Muscle layer of duodenum (tissue), 2 donors: ENCODE results near the gene HIBADH.

ENCODE experiments used
- H3K27ac ChIP-seq: one replicate; pipeline ENCODE4 v1.7.0; 2013; ENCODE audit warnings: mild to moderate bottlenecking, low read length
- H3K27me3 ChIP-seq: one replicate; pipeline ENCODE4 v1.7.0; 2013; ENCODE audit warnings: low read depth, mild to moderate bottlenecking, control low read depth, low read length
- H3K36me3 ChIP-seq, 2 donors: one replicate each; pipeline ENCODE4 v1.7.0; 2013; ENCODE audit warnings: low read length in 2 of 2, control low read depth in 1 of 2, mild to moderate bottlenecking in 1 of 2; ENCODE audit not compliant: insufficient read depth in 2 of 2, control insufficient read depth in 1 of 2
- H3K4me1 ChIP-seq, 2 donors: one replicate each; pipeline ENCODE4 v1.7.0; 2013; ENCODE audit warnings: low read length in 2 of 2, mild to moderate bottlenecking in 2 of 2, control low read depth in 1 of 2, moderate library complexity in 1 of 2; ENCODE audit not compliant: insufficient read depth in 2 of 2, control insufficient read depth in 1 of 2
- H3K4me3 ChIP-seq, 2 donors: one replicate each; pipeline ENCODE4 v1.7.0; 2013; ENCODE audit warnings: low read length in 2 of 2, low read depth in 1 of 2, mild to moderate bottlenecking in 1 of 2
- H3K9me3 ChIP-seq, 2 donors: one replicate each; pipeline ENCODE4 v1.7.0; 2013; ENCODE audit warnings: low read length in 2 of 2, control low read depth in 1 of 2, mild to moderate bottlenecking in 1 of 2; ENCODE audit not compliant: control insufficient read depth in 1 of 2
- donor health status: healthy.

Gene HIBADH

GRCh38 chr7:27635728-27636127 is 27.0 kb downstream of the HIBADH start:
- peaks cover 3 to 7% of the 10 kb centered on the region in 2 donors for H3K4me1 ChIP-seq
- no peak overlapping the region for H3K27ac ChIP-seq
- H3K9me3 ChIP-seq = no peaks in the 10 kb centered on the region
- no peak overlapping the region for H3K4me3 ChIP-seq
- peaks cover 0 to 12% of the 10 kb centered on the region in 2 donors for H3K36me3 ChIP-seq
- H3K27me3 ChIP-seq = no peaks in the 10 kb centered on the region

- H3K27me3 ChIP-seq = no peaks in the 10 kb centered on the region
- H3K9me3 ChIP-seq = no peaks in the 10 kb centered on the region
- H3K27ac ChIP-seq = no peak overlapping the region
- no peak overlapping the region for H3K4me3 ChIP-seq
- peaks cover 3 to 6% of the 10 kb centered on the region in 2 donors for H3K4me1 ChIP-seq
- peaks cover 0 to 6% of the 10 kb centered on the region in 2 donors for H3K36me3 ChIP-seq
These were observed 27.8 kb downstream of the HIBADH start for GRCh38 chr7:27634671-27635493.

- Histone ChIP-seq H3K4me3 (no peak overlapping the region), H3K27ac (no peak overlapping the region), H3K9me3 (no peaks in the 10 kb centered on the region), H3K36me3 (peaks cover 0 to 4% of the 10 kb centered on the region in 2 donors), H3K4me1 (peaks cover 3 to 6% of the 10 kb centered on the region in 2 donors), H3K27me3 (no peaks in the 10 kb centered on the region)
These were observed 29.6 kb downstream of the HIBADH start for GRCh38 chr7:27633062-27633461.

GRCh38 chr7:27631391-27631790 is 31.3 kb downstream of the HIBADH start:
- Histone ChIP-seq H3K4me1 (peaks cover under 1 to 6% of the 10 kb centered on the region in 2 donors), H3K27me3 (no peaks in the 10 kb centered on the region), H3K27ac (no peak overlapping the region), H3K4me3 (no peak overlapping the region), H3K36me3 (peaks cover 3 to 9% of the 10 kb centered on the region in 2 donors), H3K9me3 (no peaks in the 10 kb centered on the region)

- H3K4me3 ChIP-seq = no peak overlapping the region
- no peaks in the 10 kb centered on the region for H3K4me1 ChIP-seq
- H3K27me3 ChIP-seq = no peaks in the 10 kb centered on the region
- H3K36me3 ChIP-seq = peaks cover 3 to 18% of the 10 kb centered on the region in 2 donors
- H3K9me3 ChIP-seq = no peaks in the 10 kb centered on the region
- no peak overlapping the region for H3K27ac ChIP-seq
These were observed 35.5 kb downstream of the HIBADH start for GRCh38 chr7:27627146-27627545.

- Histone ChIP-seq H3K36me3 (peaks cover 4 to 38% of the 10 kb centered on the region in 2 donors), H3K4me1 (no peaks in the 10 kb centered on the region), H3K4me3 (no peak overlapping the region), H3K27me3 (no peaks in the 10 kb centered on the region), H3K9me3 (peaks cover 8 to 17% of the 10 kb centered on the region in 2 donors), H3K27ac (no peak overlapping the region)
These were observed 43.2 kb downstream of the HIBADH start for GRCh38 chr7:27619492-27619891.

GRCh38 chr7:27617651-27618381 is 44.9 kb downstream of the HIBADH start:
- no peaks in the 10 kb centered on the region for H3K4me1 ChIP-seq
- H3K27me3 ChIP-seq = no peaks in the 10 kb centered on the region
- H3K9me3 ChIP-seq = peaks cover 8 to 17% of the 10 kb centered on the region in 2 donors
- no peak overlapping the region for H3K4me3 ChIP-seq
- peaks cover 4 to 36% of the 10 kb centered on the region in 2 donors for H3K36me3 ChIP-seq
- H3K27ac ChIP-seq = no peak overlapping the region

GRCh38 chr7:27616914-27617548 is 45.7 kb downstream of the HIBADH start:
- Histone ChIP-seq H3K4me3 (no peak overlapping the region), H3K27ac (no peak overlapping the region), H3K4me1 (no peaks in the 10 kb centered on the region), H3K27me3 (no peaks in the 10 kb centered on the region), H3K36me3 (peaks cover 4 to 36% of the 10 kb centered on the region in 2 donors), H3K9me3 (peaks cover 8 to 17% of the 10 kb centered on the region in 2 donors)

GRCh38 chr7:27616186-27616491 is 46.5 kb downstream of the HIBADH start:
- Histone ChIP-seq H3K27ac (no peak overlapping the region), H3K36me3 (peaks cover 4 to 28% of the 10 kb centered on the region in 2 donors), H3K9me3 (peaks cover 8 to 17% of the 10 kb centered on the region in 2 donors), H3K4me1 (no peaks in the 10 kb centered on the region), H3K27me3 (no peaks in the 10 kb centered on the region), H3K4me3 (no peak overlapping the region)

GRCh38 chr7:27615420-27616185 is 47.1 kb downstream of the HIBADH start:
- Histone ChIP-seq H3K9me3 (peaks cover 3 to 14% of the 10 kb centered on the region in 2 donors), H3K36me3 (peaks cover 3 to 23% of the 10 kb centered on the region in 2 donors), H3K4me1 (no peaks in the 10 kb centered on the region), H3K4me3 (no peak overlapping the region), H3K27me3 (no peaks in the 10 kb centered on the region), H3K27ac (no peak overlapping the region)

GRCh38 chr7:27614095-27614494 is 48.6 kb downstream of the HIBADH start:
- Histone ChIP-seq H3K9me3 (peaks cover 0 to 3% of the 10 kb centered on the region in 2 donors), H3K4me3 (no peak overlapping the region), H3K4me1 (no peaks in the 10 kb centered on the region), H3K27me3 (no peaks in the 10 kb centered on the region), H3K36me3 (peaks cover 0 to 19% of the 10 kb centered on the region in 2 donors), H3K27ac (no peak overlapping the region)
